SU-DHL-6 (cell line): ENCODE measurements around the gene ZNF618.

Experiments
- H2AFZ ChIP-seq: fragments of 200-600 bp; sonication (generic); 2 replicates; pipeline ENCODE4 v1.6.1; 2014; ENCODE audit warnings: low read depth, mild to moderate bottlenecking, moderate library complexity, mixed read lengths, antibody characterized with exemption, low read length; ENCODE audit not compliant: severe bottlenecking
- H3F3A ChIP-seq: fragments of 200-600 bp; shearing (Covaris generic); 2 replicates; pipeline ENCODE4 v1.6.0; 2016; ENCODE audit warnings: antibody characterized with exemption, mild to moderate bottlenecking; ENCODE audit not compliant: insufficient read depth
- H3K27ac ChIP-seq: fragments of 200-600 bp; sonication (generic); 2 replicates; pipeline ENCODE4 v1.5.1; 2016; ENCODE audit warnings: low read depth, mild to moderate bottlenecking, low read length, moderate library complexity, mixed read lengths
- H3K27me3 ChIP-seq: fragments of 200-600 bp; sonication (generic), shearing (Covaris generic); 2 replicates; pipeline ENCODE4 v1.6.0; 2014; ENCODE audit warnings: mild to moderate bottlenecking, low read length
- H3K36me3 ChIP-seq: fragments of 200-600 bp; sonication (generic); 2 replicates; pipeline ENCODE4 v1.6.1; 2014; ENCODE audit warnings: mild to moderate bottlenecking, low read length, mixed read lengths
- H3K4me2 ChIP-seq: fragments of 300-600, 200-600 bp; shearing (Covaris generic), sonication (generic); 2 replicates; pipeline ENCODE4 v1.6.0; 2014; ENCODE audit warnings: low read length, low read depth, mild to moderate bottlenecking; ENCODE audit not compliant: poor library complexity, severe bottlenecking
- H3K4me3 ChIP-seq: fragments of 200-600 bp; sonication (generic); 2 replicates; pipeline ENCODE4 v1.5.1; 2014; ENCODE audit warnings: antibody characterized with exemption, low read length, mild to moderate bottlenecking, mixed read lengths; ENCODE audit not compliant: insufficient read depth, poor library complexity, severe bottlenecking
- H3K79me2 ChIP-seq: fragments of 200-600 bp; sonication (generic); 2 replicates; pipeline ENCODE4 v1.6.1; 2014; ENCODE audit warnings: mild to moderate bottlenecking, low read length, moderate library complexity; ENCODE audit not compliant: insufficient read depth
- H3K9ac ChIP-seq: fragments of 200-600 bp; sonication (generic); 2 replicates; pipeline ENCODE4 v1.7.0; 2014; ENCODE audit warnings: mild to moderate bottlenecking, low read length
- H3K9me2 ChIP-seq: fragments of 200-600 bp; sonication (generic); replicated peaks from 2 replicates; pipeline ENCODE4 v1.6.1; 2014; ENCODE audit warnings: low read length; ENCODE audit not compliant: insufficient read depth
- H3K9me3 ChIP-seq: fragments of 200-600 bp; sonication (generic); 2 replicates; pipeline ENCODE4 v1.6.1; 2014; ENCODE audit warnings: low read length, mixed read lengths; ENCODE audit not compliant: insufficient read depth
- H4K20me1 ChIP-seq: fragments of 200-600 bp; sonication (generic); 2 replicates; pipeline ENCODE4 v1.6.1; 2014; ENCODE audit warnings: low read depth, mild to moderate bottlenecking, antibody characterized with exemption, low read length, moderate library complexity, mixed read lengths
- EZH2phosphoT487 ChIP-seq: fragments of 200-600 bp; sonication (generic), shearing (Covaris generic); conservative IDR thresholded peaks from 2 replicates; pipeline ENCODE4 v1.6.1; 2018; ENCODE audit warnings: mild to moderate bottlenecking, antibody characterized with exemption, low read length, moderate library complexity, mixed read lengths
- TF ChIP-seq, protein P1 (sequence below): fragments of 200-600 bp; sonication (generic); IDR thresholded peaks from one replicate; pipeline ENCODE4 v1.5.1; 2017; ENCODE audit warnings: antibody characterized with exemption, mild to moderate bottlenecking, low read length, moderate library complexity; ENCODE audit not compliant: insufficient read depth, poor library complexity, severe bottlenecking

The ZNF618 gene

DNA sequence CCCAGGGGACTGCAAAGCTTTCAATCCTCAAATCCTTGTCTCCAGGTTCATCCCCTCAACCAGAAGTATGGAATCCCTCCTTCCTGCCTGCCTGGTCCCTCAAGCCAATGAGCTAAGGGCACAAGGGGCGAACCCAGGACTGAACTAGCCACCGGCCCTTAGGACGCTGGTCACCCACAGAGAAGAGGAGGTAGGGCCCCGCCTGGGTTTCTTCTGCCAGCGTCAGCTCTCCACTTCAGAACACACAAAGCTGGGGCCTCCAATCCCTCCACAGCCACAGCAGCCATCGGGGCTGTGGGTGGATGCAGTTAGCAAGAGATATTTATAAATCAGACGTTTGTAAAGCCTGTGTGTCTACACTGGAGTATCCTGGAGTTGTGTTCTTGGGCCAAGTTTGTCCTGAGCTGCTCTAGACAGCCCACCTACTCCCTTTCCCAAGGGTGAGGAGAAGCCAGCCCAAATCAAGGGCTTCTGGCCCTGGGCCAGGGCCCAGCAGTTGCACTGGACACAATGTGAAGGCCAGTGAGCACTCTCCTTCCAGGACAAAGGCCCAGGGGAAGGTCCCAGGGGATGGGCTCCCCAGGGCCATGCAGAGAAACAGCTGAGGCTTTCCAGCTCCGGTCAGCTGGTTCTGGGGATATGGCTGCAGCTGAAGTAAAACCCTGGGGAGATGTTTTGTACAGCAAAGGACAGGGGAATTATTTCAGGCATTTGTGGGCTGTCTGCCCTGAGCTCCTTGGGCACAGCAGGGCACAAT, 183.1 kb downstream of the ZNF618 start:
- H2AFZ ChIP-seq, result no peak overlapping the region
- H3K27me3 ChIP-seq, result no peaks in the 10 kb centered on the region
- H3K27ac ChIP-seq, result no peak overlapping the region
- no peak overlapping the region for H3K9ac ChIP-seq
- TF ChIP-seq, protein P1, sequence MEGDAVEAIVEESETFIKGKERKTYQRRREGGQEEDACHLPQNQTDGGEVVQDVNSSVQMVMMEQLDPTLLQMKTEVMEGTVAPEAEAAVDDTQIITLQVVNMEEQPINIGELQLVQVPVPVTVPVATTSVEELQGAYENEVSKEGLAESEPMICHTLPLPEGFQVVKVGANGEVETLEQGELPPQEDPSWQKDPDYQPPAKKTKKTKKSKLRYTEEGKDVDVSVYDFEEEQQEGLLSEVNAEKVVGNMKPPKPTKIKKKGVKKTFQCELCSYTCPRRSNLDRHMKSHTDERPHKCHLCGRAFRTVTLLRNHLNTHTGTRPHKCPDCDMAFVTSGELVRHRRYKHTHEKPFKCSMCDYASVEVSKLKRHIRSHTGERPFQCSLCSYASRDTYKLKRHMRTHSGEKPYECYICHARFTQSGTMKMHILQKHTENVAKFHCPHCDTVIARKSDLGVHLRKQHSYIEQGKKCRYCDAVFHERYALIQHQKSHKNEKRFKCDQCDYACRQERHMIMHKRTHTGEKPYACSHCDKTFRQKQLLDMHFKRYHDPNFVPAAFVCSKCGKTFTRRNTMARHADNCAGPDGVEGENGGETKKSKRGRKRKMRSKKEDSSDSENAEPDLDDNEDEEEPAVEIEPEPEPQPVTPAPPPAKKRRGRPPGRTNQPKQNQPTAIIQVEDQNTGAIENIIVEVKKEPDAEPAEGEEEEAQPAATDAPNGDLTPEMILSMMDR, result no peak
- no peak for TF ChIP-seq EZH2phosphoT487
- no peaks in the 10 kb centered on the region for H3K79me2 ChIP-seq
- H3K36me3 ChIP-seq, result no peaks in the 10 kb centered on the region
- no peak overlapping the region for H3K4me3 ChIP-seq
- H3F3A ChIP-seq, result no peaks in the 10 kb centered on the region
- H3K4me2 ChIP-seq, result no peak overlapping the region
- H4K20me1 ChIP-seq, result no peaks in the 10 kb centered on the region
- H3K9me3 ChIP-seq, result no peaks in the 10 kb centered on the region
- H3K9me2 ChIP-seq, result no peaks in the 10 kb centered on the region

DNA sequence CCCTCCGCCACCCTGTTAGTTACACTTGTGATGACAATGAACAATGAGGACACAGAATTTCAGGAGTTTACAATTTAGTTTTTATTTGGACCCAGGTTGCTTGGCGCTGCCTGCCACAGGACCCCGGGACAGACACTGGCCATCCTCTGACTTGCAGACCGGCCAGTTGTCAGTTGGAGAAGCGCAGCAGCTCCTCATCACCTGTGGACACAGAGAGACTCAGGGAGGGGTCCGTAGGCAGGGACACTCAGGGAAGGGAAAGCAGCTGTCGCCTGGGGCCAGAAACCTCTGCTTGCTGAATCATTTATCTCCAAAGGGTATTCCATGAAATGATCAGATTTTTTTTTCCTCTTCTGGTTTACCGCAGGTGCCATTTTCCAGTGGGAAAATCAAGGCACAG, 184.0 kb downstream of the ZNF618 start:
- no peak overlapping the region for H2AFZ ChIP-seq
- H3K36me3 ChIP-seq, result no peaks in the 10 kb centered on the region
- H4K20me1 ChIP-seq, result no peaks in the 10 kb centered on the region
- H3K9me3 ChIP-seq, result no peaks in the 10 kb centered on the region
- TF ChIP-seq EZH2phosphoT487, result no peak
- TF ChIP-seq, protein P1, result no peak
- H3K27me3 ChIP-seq, result no peaks in the 10 kb centered on the region
- H3F3A ChIP-seq, result no peaks in the 10 kb centered on the region
- H3K9me2 ChIP-seq, result no peaks in the 10 kb centered on the region
- H3K27ac ChIP-seq, result no peak overlapping the region
- H3K4me2 ChIP-seq, result no peak overlapping the region
- H3K4me3 ChIP-seq, result no peak overlapping the region
- no peak overlapping the region for H3K9ac ChIP-seq
- no peaks in the 10 kb centered on the region for H3K79me2 ChIP-seq

DNA sequence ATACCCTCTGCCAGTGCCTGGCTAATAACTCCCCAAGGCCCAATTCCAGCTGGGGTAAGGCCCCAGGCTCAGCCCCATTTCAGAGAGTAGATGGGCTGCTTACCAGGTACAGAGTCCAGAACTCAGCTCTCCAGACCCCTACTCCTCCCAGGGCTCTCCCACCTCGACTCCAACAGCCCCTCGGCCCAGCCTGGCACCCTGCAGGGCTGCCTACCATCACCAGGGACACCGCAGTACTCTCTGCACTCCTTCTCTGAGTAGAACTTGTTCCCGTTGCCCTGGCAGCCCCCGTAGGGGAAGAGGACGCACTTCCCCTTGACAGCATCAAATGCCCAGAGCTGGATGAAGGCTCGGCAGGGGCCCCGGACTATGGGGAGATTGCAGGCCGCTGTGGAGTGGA, 184.6 kb downstream of the ZNF618 start:
- no peaks in the 10 kb centered on the region for H3K27me3 ChIP-seq
- H3K27ac ChIP-seq, result no peak overlapping the region
- no peak overlapping the region for H3K9ac ChIP-seq

More for the DNA sequence above, 184.6 kb downstream of the ZNF618 start:
- Histone ChIP-seq H3F3A (no peaks in the 10 kb centered on the region), H3K9me3 (no peaks in the 10 kb centered on the region), H2AFZ (no peak overlapping the region), H3K79me2 (no peaks in the 10 kb centered on the region), H3K4me2 (no peak overlapping the region), H3K9me2 (no peaks in the 10 kb centered on the region), H4K20me1 (no peaks in the 10 kb centered on the region), H3K4me3 (no peak overlapping the region), H3K36me3 (no peaks in the 10 kb centered on the region)
- TF ChIP-seq EZH2phosphoT487, result no peak
- TF ChIP-seq, protein P1, result no peak
